ENCODE results near the gene TAAR8. TPM values are rescaled to one million over a fixed set of nuclear protein-coding genes. Genes with fewer than 3 reads are reported as not detected.

Gene TAAR8
- total and polyA plus RNA-seq, 2 of the 13 experiments (the other 11 are each of a cell fraction or from before 2014, with no cell fraction given) = 0.07 TPM; not detected in 1

- TF ChIP-seq, protein P1, sequence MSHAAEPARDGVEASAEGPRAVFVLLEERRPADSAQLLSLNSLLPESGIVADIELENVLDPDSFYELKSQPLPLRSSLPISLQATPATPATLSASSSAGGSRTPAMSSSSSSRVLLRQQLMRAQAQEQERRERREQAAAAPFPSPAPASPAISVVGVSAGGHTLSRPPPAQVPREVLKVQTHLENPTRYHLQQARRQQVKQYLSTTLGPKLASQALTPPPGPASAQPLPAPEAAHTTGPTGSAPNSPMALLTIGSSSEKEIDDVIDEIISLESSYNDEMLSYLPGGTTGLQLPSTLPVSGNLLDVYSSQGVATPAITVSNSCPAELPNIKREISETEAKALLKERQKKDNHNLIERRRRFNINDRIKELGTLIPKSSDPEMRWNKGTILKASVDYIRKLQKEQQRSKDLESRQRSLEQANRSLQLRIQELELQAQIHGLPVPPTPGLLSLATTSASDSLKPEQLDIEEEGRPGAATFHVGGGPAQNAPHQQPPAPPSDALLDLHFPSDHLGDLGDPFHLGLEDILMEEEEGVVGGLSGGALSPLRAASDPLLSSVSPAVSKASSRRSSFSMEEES (CRISPR knock-in tag; IDR thresholded peaks at IDR 0.05) = peak; percentile 48; the same call in 1 of the 2 replicates
- TF ChIP-seq NRL (CRISPR knock-in tag; IDR thresholded peaks at IDR 0.05; ENCODE audit: borderline replicate concordance) (peak; percentile 65), CHD4 (IDR thresholded peaks at IDR 0.05; ENCODE audit: borderline replicate concordance, low read length) (no peak), TCF12 (IDR thresholded peaks at IDR 0.05) (no peak), TCF12 (CRISPR knock-in tag; IDR thresholded peaks at IDR 0.05) (peak; percentile 93), PPARG (CRISPR knock-in tag; conservative IDR thresholded peaks at IDR 0.05) (peak; percentile 56), KDM6A (CRISPR knock-in tag; IDR thresholded peaks at IDR 0.05; ENCODE audit: low read depth) (no peak), CCDC6 (CRISPR knock-in tag; IDR thresholded peaks at IDR 0.05) (peak; percentile 96), ZNF225 (CRISPR knock-in tag; IDR thresholded peaks at IDR 0.05) (peak; percentile 93), SSRP1 (CRISPR knock-in tag; IDR thresholded peaks at IDR 0.05) (no peak; the same call in 1 of the 2 replicates), FOXP1 (IDR thresholded peaks at IDR 0.05) (no peak), FOXP1 (CRISPR knock-in tag; IDR thresholded peaks at IDR 0.05) (peak; percentile 27; the same call in 1 of the 2 replicates), ZNF605 (CRISPR knock-in tag; IDR thresholded peaks at IDR 0.05) (peak; percentile 83), ZNF44 (CRISPR knock-in tag; IDR thresholded peaks at IDR 0.05) (peak; percentile 81; the same call in 1 of the 2 replicates), ZNF704 (CRISPR knock-in tag; IDR thresholded peaks at IDR 0.05; ENCODE audit: borderline replicate concordance) (peak; percentile 63), ZNF501 (CRISPR knock-in tag; IDR thresholded peaks at IDR 0.05) (peak; percentile 97), ZNF615 (CRISPR knock-in tag; IDR thresholded peaks at IDR 0.05; ENCODE audit: borderline replicate concordance) (no peak; the same call in 1 of the 2 replicates), ZNF124 (CRISPR knock-in tag; IDR thresholded peaks at IDR 0.05) (peak; percentile 32)
- TF ChIP-seq, protein P2, sequence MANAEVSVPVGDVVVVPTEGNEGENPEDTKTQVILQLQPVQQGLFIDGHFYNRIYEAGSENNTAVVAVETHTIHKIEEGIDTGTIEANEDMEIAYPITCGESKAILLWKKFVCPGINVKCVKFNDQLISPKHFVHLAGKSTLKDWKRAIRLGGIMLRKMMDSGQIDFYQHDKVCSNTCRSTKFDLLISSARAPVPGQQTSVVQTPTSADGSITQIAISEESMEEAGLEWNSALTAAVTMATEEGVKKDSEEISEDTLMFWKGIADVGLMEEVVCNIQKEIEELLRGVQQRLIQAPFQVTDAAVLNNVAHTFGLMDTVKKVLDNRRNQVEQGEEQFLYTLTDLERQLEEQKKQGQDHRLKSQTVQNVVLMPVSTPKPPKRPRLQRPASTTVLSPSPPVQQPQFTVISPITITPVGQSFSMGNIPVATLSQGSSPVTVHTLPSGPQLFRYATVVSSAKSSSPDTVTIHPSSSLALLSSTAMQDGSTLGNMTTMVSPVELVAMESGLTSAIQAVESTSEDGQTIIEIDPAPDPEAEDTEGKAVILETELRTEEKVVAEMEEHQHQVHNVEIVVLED (CRISPR knock-in tag; IDR thresholded peaks at IDR 0.05; ENCODE audit: borderline replicate concordance) = peak; percentile 67; the same call in 1 of the 2 replicates
- TF ChIP-seq, protein P3, sequence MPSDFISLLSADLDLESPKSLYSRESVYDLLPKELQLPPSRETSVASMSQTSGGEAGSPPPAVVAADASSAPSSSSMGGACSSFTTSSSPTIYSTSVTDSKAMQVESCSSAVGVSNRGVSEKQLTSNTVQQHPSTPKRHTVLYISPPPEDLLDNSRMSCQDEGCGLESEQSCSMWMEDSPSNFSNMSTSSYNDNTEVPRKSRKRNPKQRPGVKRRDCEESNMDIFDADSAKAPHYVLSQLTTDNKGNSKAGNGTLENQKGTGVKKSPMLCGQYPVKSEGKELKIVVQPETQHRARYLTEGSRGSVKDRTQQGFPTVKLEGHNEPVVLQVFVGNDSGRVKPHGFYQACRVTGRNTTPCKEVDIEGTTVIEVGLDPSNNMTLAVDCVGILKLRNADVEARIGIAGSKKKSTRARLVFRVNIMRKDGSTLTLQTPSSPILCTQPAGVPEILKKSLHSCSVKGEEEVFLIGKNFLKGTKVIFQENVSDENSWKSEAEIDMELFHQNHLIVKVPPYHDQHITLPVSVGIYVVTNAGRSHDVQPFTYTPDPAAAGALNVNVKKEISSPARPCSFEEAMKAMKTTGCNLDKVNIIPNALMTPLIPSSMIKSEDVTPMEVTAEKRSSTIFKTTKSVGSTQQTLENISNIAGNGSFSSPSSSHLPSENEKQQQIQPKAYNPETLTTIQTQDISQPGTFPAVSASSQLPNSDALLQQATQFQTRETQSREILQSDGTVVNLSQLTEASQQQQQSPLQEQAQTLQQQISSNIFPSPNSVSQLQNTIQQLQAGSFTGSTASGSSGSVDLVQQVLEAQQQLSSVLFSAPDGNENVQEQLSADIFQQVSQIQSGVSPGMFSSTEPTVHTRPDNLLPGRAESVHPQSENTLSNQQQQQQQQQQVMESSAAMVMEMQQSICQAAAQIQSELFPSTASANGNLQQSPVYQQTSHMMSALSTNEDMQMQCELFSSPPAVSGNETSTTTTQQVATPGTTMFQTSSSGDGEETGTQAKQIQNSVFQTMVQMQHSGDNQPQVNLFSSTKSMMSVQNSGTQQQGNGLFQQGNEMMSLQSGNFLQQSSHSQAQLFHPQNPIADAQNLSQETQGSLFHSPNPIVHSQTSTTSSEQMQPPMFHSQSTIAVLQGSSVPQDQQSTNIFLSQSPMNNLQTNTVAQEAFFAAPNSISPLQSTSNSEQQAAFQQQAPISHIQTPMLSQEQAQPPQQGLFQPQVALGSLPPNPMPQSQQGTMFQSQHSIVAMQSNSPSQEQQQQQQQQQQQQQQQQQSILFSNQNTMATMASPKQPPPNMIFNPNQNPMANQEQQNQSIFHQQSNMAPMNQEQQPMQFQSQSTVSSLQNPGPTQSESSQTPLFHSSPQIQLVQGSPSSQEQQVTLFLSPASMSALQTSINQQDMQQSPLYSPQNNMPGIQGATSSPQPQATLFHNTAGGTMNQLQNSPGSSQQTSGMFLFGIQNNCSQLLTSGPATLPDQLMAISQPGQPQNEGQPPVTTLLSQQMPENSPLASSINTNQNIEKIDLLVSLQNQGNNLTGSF (CRISPR knock-in tag; IDR thresholded peaks at IDR 0.05) = 0 out of 2 replicates have a peak, but pooled peaks have one; percentile 50
These were observed 39.5 kb upstream of the TAAR8 start, which contains the start of gene STX7 (continued) for GRCh38 chr6:132512638-132513632.

Measured in HepG2 (cell line).